GM18858 (cell line): Measurements from ENCODE around the gene IMP3.
"Not testable (repeated sequence)": the region's sequence is repeated elsewhere in the genome, so short reads cannot be mapped to it uniquely, and the experiment has no call there.

Experiments used
- ATAC-seq: cut with Tn5 transposase; IDR thresholded peaks from one replicate; pipeline ENCODE4 v1.9.1; 2021; ENCODE audit not compliant: unreplicated experiment

Gene IMP3, protein sequence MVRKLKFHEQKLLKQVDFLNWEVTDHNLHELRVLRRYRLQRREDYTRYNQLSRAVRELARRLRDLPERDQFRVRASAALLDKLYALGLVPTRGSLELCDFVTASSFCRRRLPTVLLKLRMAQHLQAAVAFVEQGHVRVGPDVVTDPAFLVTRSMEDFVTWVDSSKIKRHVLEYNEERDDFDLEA

DNA sequence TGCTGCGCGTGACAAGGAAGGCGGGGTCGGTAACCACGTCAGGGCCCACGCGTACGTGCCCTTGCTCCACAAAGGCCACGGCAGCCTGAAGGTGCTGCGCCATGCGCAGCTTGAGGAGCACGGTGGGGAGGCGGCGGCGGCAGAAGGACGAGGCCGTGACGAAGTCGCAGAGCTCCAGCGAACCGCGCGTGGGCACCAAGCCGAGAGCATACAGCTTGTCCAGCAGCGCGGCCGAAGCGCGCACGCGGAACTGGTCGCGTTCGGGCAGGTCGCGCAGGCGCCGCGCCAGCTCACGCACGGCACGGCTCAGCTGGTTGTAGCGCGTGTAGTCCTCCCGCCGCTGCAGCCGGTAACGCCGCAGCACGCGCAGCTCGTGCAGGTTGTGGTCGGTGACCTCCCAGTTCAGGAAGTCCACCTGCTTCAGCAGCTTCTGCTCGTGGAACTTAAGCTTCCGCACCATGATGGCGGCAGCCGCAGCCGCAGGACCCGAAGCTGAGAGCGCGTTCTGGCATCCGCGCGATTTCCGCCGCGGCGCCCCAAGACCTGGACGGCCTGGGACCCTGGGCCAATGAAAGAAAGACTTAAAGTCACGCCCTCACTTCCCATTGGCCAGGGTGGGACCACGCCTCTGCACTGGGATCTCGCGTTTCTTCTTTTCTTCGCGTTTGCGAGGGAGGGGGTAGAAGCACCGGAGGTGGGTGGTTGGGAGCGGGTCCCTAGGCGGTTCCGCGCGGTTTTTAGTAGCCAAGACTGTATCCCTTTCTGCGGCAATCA is at the start of gene IMP3:
Gene IMP3 (minus strand): TSS at position 516 of the 774 bp plus-strand sequence. CDS start 56 bp downstream, at position 460.
- peak; percentile 84 for ATAC-seq

DNA sequence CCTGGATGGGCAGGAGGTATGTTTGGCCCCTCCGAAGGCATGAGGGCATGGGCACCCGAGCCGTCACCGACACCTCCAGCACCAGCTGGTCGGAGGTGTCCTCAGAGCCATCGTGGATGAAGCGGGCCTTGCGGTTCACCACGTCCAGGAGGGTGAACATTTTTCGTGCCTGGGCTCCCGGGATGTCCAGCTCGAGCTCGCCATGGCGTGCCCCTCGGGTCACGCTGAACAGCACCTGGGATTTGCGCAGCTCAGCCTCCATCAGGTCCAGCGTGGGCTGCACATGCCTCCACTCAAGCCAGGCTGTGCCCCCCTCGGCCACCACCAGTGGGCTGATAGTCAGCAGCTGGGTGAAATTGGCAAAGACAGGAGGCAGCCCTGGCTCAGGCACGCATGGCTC is 49.4 kb upstream of the IMP3 start:
- ATAC-seq = not testable (repeated sequence)

DNA sequence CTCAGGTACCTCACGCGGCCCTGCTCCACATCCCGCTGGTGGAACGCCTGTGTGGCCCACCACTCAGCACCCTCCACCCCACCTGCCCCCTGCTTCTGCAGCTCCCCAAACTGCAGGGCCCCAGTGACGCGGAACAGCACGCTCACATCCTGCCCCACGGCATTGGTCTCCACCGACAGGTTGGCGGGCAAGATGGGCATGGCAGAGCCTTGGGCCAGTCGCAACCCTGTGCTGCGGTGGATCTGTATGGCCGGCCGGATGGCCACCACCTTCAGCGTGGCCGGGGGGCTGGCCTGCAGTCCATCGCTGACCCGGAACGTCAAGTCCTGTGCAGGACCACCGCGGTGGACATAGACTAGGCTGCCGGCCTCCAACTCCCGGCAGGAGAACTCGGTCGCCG is 48.8 kb upstream of the IMP3 start:
- no peak for ATAC-seq

DNA sequence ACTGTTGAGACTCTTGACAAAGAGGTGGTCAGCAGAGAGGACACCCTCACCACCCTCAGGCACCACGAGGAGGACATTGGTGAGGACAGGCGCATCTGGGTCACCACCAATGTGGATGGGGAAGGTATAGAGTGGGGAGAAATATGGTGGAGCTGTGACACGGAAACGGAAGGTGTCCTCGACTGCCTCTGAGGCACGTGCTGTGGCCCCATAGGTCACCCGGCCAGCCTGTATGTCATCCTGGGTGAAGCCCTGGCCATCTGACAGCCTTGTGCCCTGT is 48.2 kb upstream of the IMP3 start:
- ATAC-seq = no peak

DNA sequence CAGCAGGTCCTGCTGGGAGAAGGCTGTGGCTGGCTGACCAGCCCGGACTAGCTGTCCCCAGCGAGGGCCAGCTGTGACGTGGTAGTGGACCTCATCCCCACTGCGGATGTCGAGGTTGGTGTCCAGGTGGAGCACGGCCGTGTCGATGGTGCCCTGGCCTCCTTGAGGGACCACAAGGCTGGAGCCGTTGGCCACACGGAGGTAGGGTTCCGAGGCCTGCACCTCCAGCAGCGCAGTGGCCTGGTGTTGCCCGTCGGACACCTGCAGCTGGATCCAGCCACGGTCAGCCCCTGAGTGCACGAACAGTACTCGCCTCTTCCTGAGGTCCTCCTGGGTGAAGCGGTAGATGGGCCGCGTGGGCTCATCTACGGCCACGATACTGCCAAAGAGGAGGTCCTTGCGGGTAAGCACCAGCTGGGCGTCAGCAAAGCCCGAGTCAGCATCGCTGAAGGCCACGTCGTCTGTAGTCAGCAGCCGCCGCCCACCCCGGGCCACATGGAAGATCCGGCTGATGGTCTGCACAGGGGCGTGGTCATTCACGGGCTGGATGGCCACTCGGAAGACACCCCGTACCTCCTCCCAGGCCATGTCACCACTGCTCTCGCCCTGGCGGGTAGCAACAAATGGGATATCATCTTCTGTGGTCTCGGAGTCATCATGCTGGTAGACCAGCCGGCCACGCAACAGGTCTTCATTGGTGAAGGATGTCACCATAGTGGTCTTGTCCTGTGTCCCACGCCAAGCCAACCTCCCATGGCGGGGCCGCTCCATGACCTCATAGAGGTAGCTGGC is 47.7 kb upstream of the IMP3 start:
- ATAC-seq = no peak

DNA sequence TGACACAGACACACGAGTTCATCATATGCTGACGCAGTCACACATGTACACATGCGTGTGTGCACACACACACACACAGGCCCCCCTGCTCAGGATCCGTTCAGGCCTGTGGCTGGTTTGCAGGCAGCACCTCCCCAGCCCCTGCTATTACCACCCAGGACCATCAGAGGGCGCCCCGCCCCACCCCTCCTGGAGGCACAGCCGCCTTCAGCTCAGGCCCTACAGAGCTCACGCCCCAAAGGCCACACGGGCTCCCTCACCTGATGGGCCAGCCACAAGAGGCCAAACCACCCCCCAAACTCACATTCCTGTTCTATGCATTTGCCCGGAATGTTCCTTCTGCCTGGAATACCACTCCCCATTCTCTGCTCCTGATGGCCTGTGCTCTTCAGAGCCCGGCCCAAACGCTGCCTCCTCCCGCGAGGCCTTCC is 46.2 kb upstream of the IMP3 start:
- not testable (repeated sequence) for ATAC-seq

DNA sequence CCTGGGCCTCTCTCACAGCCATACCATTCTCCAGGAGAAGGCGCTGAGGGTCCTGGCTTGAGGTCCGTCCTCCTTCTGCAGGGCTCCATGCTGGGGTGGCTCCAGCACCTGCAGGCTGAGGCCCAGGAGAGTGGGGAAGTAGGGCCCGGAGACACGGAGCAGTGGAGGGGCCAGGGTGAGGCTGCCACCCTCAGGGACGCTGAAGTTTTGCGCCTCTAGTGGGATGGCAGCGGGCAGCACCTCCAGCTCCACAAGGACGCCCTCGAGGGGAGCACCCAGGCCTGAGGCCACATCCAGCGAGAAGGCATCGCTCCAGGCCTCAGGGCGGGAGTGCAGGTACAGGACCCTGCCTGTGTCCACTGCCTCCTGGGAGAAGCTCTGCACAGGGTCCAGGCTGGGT is 45.2 kb upstream of the IMP3 start:
- no peak for ATAC-seq

DNA sequence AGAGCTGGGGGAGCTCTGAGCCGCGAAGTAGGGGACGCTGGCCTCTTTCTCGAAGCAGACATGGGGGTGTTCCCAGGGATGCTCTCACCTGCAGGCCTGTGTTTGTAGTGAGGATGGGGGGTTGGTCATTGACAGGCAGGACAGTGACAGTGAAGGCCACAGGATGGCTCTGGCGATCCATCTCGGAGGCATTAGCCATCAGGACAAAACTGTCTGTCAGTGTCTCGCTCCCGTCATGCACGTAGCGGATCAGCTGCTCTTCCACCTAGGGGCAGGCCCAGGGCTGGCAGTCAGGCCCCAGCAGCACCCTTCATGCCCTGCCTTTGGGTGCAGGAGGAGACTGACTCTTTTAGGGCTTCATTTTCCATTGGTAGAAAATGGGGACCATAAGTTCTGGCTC is 44.6 kb upstream of the IMP3 start:
- ATAC-seq = no peak

DNA sequence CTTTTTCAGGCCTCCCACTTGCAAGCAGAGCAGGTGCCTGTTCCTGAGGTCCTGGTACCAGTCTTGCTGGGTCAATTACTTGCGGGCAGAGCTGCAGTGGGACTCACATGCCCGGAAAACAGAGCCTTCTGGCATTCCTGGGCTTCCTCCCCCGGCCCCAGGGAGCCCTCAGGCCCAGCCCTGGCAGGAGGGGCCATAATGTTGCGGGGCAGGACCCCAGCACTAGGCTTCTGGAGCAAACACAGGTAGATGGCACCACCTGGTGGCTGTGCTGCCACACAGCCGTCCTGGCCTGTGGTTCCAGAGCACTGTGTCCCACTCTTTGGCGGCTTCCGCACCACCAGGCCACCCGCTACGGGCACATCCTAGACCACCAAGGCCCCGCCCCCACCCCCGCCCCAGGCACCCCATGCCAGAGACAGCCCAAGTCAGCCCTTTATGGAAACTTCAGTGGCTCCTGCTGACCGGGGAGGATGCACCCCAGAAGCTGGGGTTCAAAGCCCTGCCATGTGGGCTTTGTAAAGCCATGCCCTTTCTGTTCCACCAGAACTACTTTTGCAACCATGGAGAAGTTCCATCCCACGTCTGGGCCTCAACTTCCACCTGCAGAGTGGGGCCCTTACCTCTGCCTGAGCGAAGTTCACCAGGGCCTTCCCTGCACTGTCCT is 43.8 kb upstream of the IMP3 start:
- ATAC-seq = not testable (repeated sequence)

DNA sequence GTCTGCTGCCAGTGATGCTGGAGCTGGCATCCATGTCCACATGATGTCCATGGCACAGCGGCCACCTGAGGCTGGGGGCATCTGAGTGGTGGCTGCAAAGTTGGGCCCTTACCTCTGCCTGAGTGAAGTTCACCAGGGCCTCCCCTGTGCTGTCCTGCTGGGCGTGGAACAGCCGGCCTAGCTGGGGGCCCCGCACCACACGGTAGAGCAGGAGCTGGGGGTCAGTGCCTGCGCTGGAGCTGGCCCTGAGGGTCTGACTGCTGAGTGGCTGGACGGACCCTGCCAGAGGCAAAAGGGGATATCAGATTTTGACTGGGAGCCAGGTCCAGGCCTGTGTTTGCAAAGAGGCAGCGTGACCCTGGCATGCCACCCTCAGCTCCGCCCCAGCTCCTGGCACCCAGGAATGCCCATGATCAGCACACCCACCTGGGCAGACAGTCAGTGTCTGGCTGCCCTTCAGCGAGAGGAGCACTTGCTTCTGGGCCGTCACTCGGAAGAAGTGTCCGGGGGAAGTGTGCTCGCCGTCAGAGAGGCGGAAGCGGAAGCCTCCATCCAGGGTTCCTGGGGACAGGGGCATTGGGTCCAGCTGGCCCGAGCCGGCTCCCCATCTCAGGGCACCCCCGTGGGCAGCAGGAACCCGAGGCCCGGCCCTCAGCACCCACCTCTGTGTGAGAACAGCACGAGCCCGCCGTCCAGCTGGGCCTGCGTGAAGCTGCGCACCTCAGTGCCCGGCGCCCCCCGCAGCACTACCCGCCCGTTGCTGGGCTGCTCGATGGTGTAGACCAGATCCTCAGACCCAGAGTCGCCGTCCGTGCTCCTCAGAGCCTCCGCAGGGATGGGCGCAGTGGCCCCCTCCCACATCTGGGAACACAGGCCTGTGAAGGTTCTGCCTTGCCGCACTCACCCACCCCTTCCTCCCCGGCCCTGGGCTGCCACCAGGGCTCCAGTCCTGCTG is 42.4 kb upstream of the IMP3 start:
- ATAC-seq = no peak

DNA sequence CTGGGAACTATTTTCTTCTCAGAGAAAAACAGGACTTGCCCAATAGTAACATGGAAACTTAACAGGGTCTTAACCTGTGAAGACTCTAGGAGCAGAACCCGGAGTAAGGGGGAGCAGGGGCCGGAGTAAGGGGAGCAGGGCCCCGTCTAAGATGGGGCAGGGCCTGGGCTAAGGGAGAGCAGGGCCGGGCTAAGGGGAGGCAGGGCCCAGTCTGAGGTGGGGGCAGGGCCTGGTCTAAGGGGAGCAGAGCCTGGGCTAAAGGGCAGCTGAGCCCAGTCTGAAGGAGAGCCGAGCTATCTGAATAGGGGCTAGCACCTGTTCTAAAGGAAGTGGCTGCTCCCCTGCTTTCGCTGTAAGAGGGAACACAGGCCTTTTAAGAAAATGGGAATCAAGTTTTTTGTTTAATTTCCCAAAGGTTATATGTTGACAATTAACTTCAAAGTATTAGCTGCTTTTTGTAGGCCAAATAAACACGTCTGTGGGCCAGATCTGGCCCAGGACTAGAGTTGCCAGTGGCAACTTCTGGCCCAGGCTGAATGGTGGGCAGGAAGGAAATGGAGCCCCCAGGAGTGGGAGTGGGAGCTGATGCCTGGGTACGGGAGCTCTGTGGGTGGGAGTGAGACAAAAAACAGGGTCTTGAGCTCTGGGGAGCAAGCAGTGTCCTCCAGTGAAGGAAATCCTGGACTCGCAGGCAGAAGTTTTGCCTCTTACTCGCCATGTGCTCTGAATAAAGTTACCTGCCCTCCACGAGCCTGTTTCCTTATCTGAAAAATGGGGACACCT is 40.2 kb upstream of the IMP3 start:
- ATAC-seq = no peak

DNA sequence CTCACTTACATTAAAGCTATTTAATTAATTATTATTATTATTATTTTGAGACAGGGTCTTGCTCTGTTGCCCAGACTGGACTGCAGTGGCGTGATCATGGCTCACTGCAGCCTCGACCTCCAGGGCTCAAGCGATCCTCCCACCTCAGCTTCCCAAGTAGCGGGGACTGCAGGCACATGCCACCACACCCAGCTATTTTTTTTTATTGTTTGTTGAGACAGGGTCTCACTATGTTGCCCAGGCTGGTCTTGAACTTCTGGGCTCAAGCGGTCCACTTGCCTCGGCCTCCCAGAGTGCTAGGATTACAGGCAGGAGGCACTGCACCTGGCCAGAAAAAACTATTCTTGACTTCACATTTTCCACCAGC is 38.3 kb upstream of the IMP3 start:
- ATAC-seq = not testable (repeated sequence)

DNA sequence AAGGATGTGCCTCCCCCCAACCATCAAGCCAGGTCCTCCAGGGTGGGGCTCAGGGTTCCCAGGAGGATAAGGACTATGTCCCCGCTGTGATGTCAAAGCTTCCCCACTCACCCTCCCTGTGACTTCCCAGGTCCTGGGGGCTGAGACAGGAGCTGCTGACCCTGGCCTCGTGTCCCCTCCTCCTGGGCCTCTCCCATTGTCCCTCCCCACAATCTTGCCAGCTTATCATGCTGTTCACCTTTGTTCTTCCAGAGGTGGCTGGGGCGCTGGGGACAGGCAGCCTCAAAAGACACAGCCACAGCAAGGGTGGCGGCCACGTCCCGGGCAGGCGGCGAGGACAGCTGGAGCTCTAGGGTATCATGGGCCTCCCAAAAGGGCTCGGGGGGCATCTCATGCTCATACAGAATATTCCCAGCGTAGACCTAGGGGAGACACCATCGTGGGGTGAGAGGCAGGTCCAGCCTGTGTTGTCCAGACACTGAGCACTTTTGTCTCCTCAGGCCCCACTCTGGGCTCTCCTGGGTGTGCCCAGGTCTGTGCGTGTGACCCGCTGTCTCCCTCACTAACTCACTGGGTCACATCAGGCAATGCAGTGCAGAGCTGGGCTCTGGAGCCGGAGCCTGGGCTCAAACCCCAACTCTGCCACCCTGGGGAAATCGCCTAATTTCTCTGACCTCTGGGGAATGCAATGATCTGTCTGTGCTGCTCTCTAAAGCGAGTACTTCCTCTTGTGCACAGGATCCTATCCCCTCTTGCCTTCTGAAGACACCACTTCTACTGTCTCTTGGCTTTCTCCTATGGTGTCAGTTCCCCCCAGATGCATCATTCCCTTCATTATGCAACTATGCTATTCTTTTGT is 37.7 kb upstream of the IMP3 start:
- ATAC-seq = no peak

DNA sequence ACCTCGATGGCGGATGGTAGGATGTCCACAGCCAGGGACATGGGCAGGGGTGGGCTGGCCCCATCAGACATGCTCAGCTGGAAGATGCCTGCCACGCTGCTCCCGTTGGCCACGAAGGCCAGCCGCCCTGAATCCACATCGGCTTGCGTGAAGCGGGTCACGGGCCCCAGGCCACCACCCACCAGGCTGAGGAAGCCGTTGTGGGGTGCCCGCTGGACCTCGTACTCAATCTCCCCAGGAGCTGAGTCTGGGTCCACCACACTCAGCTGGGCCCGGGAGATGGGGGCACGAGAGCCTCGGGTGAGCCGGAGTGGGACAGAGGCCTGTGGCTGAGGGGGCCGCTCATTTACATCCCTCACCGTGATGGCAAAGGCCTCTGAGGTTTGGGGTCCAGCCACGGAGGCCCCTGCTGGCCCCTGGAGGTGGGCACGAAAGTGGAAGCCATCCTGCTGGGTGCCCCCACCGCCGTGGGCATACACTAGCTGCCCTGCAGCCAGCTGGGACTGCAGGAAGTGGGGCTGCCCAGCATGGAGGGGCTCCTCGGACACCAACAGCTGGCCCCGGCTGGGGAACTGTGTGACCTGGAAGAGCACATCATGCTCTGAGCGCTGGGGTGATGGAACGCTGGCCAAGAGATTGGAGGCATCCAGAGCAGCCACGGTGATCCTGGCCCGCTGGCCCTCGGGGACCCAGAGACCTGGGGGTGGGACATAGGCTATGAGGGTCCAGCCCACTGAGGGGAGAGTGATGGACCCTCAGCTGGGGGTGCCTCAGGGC is 36.9 kb upstream of the IMP3 start:
- no peak for ATAC-seq

DNA sequence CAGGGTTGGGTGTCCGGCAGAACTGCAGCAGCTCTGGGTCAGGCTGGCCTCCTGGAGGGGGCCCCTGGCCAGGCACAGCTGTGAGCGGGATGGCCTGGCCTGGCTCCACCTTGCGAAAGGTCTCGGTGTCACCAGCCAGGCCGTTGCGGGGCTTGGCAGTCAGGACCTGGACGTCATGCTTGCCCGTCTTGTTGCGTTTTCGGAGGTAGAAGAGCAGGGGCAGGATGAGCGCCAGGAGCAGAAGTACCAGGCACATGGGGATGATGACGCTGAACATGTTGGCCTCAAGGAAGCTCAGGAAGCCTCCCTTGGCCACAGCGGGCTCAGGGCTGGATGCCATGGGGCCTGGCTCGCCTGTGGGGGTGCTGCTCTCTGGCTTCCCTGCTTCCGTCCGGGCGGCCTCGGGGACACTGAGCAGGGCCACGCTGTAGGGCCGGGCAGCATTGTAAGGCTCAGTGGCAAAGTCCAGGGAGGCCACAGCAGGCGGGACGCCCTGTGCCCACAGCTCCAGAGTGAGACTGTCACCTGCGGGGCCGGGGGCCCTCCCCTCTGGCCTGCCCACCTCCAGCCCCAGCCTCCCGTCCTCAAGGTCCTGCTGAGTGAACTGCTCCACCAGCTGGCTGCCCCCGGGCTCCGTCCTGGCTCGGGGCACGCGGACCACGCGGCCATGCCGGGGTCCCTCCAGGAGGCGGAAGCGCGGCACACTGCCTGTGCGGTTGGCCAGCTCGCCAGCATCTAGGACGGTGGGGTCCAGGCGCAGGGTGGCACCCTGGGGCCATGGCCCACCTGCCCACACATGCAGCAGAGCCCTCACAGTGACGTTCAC is 35.8 kb upstream of the IMP3 start:
- ATAC-seq = no peak

DNA sequence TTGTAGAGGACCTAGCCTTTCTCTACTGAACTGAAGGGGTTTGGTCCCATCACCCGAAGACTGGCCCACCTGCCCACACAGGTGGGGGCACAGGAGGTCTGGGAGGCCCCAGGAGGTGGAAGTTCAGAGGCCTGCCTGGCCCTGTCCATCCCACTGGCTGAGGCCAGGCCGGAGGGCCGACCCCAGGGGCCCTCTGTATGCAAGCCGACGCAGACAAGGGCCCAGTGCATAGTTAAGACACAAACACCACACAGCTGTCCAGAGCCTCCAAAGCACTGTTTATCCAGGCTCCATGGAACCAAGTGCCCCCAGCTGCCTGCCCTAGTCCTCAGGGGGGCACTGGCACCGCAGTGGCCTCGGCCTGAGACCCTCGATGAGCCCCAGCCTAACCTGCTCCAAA is 34.3 kb upstream of the IMP3 start:
- no peak for ATAC-seq
